Measurements from ENCODE around the gene CDX2. TPM values are rescaled to one million over a fixed set of nuclear protein-coding genes. Genes with fewer than 3 reads are reported as not detected.

The CDX2 gene
- total and polyA plus RNA-seq, 5 experiments from 2014 or later: not detected

DNA sequence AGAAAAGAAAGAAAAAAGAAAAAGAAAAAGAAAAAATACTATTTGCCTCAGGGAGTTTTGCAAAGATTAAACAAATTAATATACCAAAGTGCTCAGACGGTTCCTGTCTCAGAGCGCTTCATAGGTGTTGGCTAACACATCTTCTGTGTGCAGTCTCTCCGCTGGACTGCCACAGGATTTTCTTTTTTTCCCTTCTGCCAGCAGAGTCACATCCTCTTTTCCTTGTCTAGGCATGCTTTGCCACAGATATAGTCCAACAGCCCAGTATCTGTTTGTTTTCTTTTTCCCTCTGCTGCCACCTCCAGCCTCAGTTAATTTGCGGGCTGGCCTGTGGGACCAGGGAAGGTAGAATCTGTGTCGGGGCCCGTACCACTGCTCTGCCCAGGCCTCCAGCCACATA is 22.8 kb upstream of the CDX2 start:
- Mint-ChIP-seq H3K4me1 (no peaks in the 10 kb centered on the region), H3K27me3 (peaks cover 7 to 17% (median 8%) of the 10 kb centered on the region in 5 donors), H3K27ac (no peak overlapping the region), H3K9me3 (no peaks in the 10 kb centered on the region), H3K4me3 (no peak overlapping the region), H3K36me3 (no peaks in the 10 kb centered on the region)
- POLR2A ChIA-PET: no interaction called here
- DNase-seq (no peak), ATAC-seq (no peak)

GRCh38 chr13:27988520-27988919 is 19.4 kb upstream of the CDX2 start, which contains the start of gene URAD:
TSS of gene URAD (minus strand) at chr13:27988693. CDS start at chr13:27988637, 56 bp downstream.
- Mint-ChIP-seq H3K27me3 (peaks cover 11 to 37% (median 13%) of the 10 kb centered on the region in 5 donors), H3K36me3 (no peaks in the 10 kb centered on the region), H3K4me1 (no peaks in the 10 kb centered on the region), H3K9me3 (no peaks in the 10 kb centered on the region), H3K27ac (no peak within 1 kb of the TSS), H3K4me3 (no peak within 1 kb of the TSS)
- POLR2A ChIA-PET: no interaction called here
- DNase-seq (no peak), ATAC-seq (no peak)

DNA sequence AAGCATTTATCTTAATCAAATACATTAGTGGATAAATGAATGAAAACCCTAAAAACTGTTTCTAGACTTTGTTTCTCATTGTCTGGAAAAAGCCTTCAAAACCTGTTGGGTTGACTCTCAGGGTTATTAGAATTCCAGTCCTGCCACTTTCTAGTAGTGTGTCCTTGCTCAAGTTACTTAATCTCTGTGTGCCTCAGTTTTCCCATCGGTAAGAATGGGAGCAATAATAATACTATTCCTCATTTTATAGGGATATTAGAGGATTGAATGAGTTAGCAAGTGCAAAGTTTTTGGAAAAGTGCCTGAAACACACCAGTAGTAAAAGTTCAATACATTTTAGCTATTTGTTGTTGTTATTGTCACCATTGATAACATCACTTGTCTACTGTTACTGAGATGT is 16.5 kb upstream of the CDX2 start:
- Mint-ChIP-seq H3K9me3 (no peaks in the 10 kb centered on the region), H3K27me3 (peaks cover 29 to 66% (median 40%) of the 10 kb centered on the region in 5 donors), H3K36me3 (no peaks in the 10 kb centered on the region), H3K4me1 (peaks cover 1 to 6% (median 3%) of the 10 kb centered on the region in 4 donors), H3K4me3 (no peak overlapping the region), H3K27ac (no peak overlapping the region)
- POLR2A ChIA-PET: no interaction called here
- no peak for DNase-seq
- no peak for ATAC-seq

DNA sequence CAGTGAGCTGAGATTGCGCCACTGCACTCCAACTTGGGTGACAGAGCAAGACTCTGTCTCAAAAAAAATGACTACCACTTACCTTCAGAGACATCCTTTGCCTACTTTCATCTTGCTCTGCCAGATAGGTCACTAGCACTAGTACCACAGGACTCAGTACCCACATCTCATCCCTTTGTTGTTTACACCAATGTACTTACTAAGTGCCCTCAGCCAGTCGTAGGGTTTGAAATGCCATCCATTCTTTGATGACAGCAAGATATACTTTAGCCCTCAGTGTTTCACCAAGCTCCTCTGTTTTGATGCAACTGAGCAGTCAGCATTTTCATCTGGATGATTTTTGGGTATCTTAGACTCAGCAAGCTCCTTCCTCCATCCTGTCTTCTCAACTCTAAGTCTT is 13.2 kb upstream of the CDX2 start:
- ATAC-seq: no peak
- Mint-ChIP-seq H3K4me1 (peaks cover 2 to 27% (median 22%) of the 10 kb centered on the region in 4 donors), H3K9me3 (no peaks in the 10 kb centered on the region), H3K4me3 (no peak overlapping the region), H3K36me3 (no peaks in the 10 kb centered on the region), H3K27me3 (peaks cover 35 to 85% (median 58%) of the 10 kb centered on the region in 5 donors), H3K27ac (no peak overlapping the region)
- no peak for DNase-seq
- POLR2A ChIA-PET: no interaction called here

GRCh38 chr13:27981006-27981708 is 12.0 kb upstream of the CDX2 start:
- H3K4me1 Mint-ChIP-seq: peaks cover 2 to 28% (median 23%) of the 10 kb centered on the region in 4 donors
- H3K27ac Mint-ChIP-seq: no peak overlapping the region
- H3K27me3 Mint-ChIP-seq: peaks cover 33 to 82% (median 61%) of the 10 kb centered on the region in 5 donors
- ATAC-seq: no peak
- no peak for DNase-seq
- H3K9me3 Mint-ChIP-seq: no peaks in the 10 kb centered on the region
- H3K36me3 Mint-ChIP-seq: no peaks in the 10 kb centered on the region
- H3K4me3 Mint-ChIP-seq: peak overlapping the region in 4 of 10 donors; percentile 44 to 65 (median 47)
- POLR2A ChIA-PET: no interaction called here

DNA sequence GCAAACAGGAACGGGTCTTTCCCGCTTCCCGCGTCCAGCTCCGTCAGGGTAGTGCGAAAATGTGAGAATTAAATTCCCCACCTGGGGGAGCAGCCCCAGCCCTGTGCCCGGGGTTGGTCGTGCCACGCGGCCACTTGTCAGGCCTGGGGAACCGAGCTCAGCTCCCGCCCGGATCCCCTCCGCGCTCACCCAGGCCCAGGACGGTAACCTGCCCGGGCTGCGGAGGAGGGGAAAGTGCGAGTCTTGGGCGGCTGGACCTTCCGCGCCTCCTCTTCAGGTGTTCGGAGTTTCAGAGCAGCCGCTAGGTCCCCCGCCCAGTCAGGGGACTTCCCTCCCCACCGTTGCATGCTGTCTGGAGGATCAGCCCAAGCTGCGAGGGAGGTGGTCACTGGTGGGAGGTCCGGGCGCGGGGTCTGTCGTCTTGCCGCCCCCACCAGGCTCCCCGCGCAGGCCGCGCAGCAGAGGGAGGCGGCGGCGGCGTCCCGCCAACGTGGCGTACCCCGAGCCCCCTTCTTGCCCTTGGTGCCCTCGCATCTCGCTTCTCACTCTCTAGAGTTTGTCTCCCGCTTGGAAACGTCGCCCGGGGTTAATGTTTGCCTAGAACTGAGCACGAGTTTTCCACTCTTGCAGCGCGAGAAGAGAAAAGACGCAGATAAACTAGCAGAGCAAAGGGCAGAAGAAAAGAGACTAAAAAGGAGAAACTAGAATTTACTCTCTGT is 11.3 kb upstream of the CDX2 start:
- H3K36me3 Mint-ChIP-seq: no peaks in the 10 kb centered on the region

DNA sequence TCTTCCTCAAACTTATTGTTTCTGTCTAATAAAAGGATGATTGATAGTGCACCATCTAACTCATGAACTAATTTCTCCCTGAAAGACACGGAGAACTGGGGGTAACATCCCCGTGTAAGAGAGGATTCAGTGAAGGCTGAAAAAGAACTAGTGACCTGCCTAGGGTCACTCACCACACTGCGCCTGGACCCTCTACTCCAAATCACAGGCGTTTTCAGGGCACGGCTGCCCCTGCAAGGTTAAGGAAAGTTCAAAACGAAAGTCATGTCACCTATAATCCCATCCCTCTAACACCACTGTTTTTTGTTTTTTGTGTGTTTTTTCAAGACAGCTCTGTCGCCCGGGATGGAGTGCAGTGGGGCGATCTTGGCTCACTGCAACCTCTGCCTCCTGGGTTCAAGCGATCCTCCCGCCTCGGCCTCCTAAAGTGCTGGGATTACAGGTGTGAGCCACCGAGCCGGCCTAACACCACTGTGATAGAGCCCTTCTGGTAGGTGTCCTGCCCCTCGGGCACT is 10.7 kb upstream of the CDX2 start:
- no peak overlapping the region for H3K27ac Mint-ChIP-seq
- POLR2A ChIA-PET: no interaction called here

More for the DNA sequence above, 11.3 kb upstream of the CDX2 start:
- H3K4me1 Mint-ChIP-seq: peaks cover 2 to 31% (median 26%) of the 10 kb centered on the region in 4 donors
- no peaks in the 10 kb centered on the region for H3K9me3 Mint-ChIP-seq
- POLR2A ChIA-PET: no interaction called here
- no peak for DNase-seq
- ATAC-seq: no peak
- H3K27ac Mint-ChIP-seq: peak overlapping the region in 1 of 10 donors; percentile 5
- peaks cover 34 to 89% (median 68%) of the 10 kb centered on the region in 5 donors for H3K27me3 Mint-ChIP-seq
- H3K4me3 Mint-ChIP-seq: peak overlapping the region in 8 of 10 donors; percentile 44 to 65 (median 56)

GRCh38 chr13:27979001-27979643 is 10.0 kb upstream of the CDX2 start:
- POLR2A ChIA-PET: no interaction called here
- DNase-seq: no peak

More for the DNA sequence above, 10.7 kb upstream of the CDX2 start:
- Mint-ChIP-seq H3K36me3 (no peaks in the 10 kb centered on the region), H3K4me1 (peaks cover 2 to 32% (median 28%) of the 10 kb centered on the region in 4 donors), H3K4me3 (peak overlapping the region in 8 of 10 donors; percentile 41 to 64 (median 56)), H3K27me3 (peaks cover 39 to 95% (median 73%) of the 10 kb centered on the region in 5 donors), H3K9me3 (no peaks in the 10 kb centered on the region)
- DNase-seq: no peak
- ATAC-seq: no peak

GRCh38 chr13:27978301-27978968 is 9.3 kb upstream of the CDX2 start:
- Mint-ChIP-seq H3K27me3 (peaks cover 47 to 97% (median 80%) of the 10 kb centered on the region in 5 donors), H3K9me3 (no peaks in the 10 kb centered on the region), H3K4me3 (peak overlapping the region in 4 of 10 donors; percentile 7 to 64 (median 26)), H3K36me3 (no peaks in the 10 kb centered on the region), H3K4me1 (peaks cover 2 to 32% (median 28%) of the 10 kb centered on the region in 4 donors), H3K27ac (peak overlapping the region in 1 of 10 donors; percentile 32)
- DNase-seq (no peak), ATAC-seq (no peak)
- POLR2A ChIA-PET: no interaction called here

More at GRCh38 chr13:27979001-27979643, 10.0 kb upstream of the CDX2 start:
- no peaks in the 10 kb centered on the region for H3K36me3 Mint-ChIP-seq
- peak overlapping the region in 8 of 10 donors; percentile 8 to 64 (median 46) for H3K4me3 Mint-ChIP-seq
- ATAC-seq: no peak
- peaks cover 42 to 97% (median 77%) of the 10 kb centered on the region in 5 donors for H3K27me3 Mint-ChIP-seq
- H3K9me3 Mint-ChIP-seq: no peaks in the 10 kb centered on the region
- H3K4me1 Mint-ChIP-seq: peaks cover 2 to 32% (median 28%) of the 10 kb centered on the region in 4 donors
- no peak overlapping the region for H3K27ac Mint-ChIP-seq

DNA sequence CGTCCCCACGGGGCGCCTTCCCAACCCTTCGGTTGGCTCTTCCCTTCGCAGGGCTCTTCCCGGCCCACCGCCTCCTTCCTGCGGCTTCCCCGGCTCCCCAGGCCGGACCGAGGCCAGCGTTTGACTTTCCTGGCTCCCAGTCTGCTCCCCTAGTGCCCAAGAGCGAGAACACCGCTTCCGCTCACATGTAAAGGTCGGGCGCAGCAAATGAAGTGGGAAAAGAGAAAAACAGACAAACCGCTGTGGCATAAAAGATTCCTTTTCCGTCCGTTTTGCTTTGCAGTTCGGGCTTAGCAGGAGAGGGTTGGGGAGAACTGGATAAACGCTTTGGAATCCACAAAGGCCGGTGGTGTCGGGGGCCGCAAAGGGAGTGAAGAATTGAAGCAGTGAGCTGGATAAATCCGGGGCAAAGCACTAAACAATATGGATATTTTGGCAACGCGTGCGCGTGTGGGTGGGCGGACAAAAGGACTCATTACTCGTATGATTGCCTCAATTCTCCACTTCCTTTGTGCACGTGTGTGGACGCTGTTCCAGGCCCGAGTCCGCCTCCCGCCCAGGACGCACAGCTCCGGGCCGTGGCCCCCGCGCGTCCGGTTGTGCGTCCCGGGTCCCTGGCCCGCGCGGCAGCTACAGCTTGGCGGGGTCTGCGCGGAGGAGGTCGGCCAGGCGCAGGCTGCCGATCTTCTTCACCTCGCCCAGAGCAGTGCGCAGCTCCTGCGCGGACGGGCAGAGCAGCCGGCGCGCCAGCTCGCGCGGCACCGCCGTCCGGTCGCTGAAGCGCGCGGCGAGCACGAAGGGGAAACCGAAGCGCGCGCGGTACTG is 8.6 kb upstream of the CDX2 start:
- peaks cover 2 to 32% (median 28%) of the 10 kb centered on the region in 4 donors for H3K4me1 Mint-ChIP-seq

DNA sequence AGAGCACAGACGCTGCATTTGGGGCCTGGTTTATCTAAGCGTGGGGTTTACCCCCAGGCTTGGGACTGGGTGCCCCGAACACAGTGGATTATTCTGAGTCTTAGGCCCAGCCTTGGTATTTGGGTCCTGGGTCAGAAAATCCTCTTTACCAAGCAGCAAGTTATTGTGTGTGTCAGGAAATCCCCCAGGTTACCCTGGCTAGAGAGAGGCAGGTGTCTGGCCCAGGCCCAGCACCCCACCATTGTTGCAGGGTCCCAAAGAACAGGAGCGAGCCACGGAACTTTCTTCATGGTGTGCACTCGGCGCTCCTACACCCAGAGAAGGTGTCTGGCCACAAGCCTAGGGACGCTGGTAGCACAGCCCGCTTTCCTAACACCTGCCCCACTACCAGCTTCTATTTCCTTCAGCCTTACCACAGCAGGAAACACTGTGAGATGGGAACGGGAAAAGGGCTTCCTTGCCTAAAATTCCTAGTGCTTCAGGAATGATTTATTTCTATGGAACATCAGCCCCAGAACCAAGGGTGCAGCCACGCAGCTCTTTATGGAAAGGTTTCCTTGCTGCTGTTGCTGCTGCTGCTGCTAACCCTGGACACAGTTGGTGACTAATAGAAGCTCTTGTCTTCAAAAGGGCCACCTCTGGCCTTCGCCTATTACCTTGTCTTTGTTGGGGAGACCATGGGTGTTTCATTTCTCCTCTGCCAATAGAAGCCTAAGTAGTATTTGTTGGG is 7.4 kb upstream of the CDX2 start:
- POLR2A ChIA-PET: no interaction called here
- peak overlapping the region in 1 of 10 donors; percentile 15 for H3K4me3 Mint-ChIP-seq
- peaks cover 39 to 86% (median 72%) of the 10 kb centered on the region in 5 donors for H3K27me3 Mint-ChIP-seq
- no peaks in the 10 kb centered on the region for H3K36me3 Mint-ChIP-seq
- no peak for DNase-seq
- no peak for ATAC-seq
- H3K9me3 Mint-ChIP-seq: no peaks in the 10 kb centered on the region
- H3K27ac Mint-ChIP-seq: no peak overlapping the region
- peaks cover 2 to 32% (median 28%) of the 10 kb centered on the region in 4 donors for H3K4me1 Mint-ChIP-seq

More for the DNA sequence above, 8.6 kb upstream of the CDX2 start:
- DNase-seq (no peak), ATAC-seq (no peak)
- no peaks in the 10 kb centered on the region for H3K36me3 Mint-ChIP-seq
- H3K27me3 Mint-ChIP-seq: peaks cover 48 to 95% (median 83%) of the 10 kb centered on the region in 5 donors
- POLR2A ChIA-PET: no interaction called here
- no peaks in the 10 kb centered on the region for H3K9me3 Mint-ChIP-seq
- H3K4me3 Mint-ChIP-seq: peak overlapping the region in 2 of 10 donors; percentile 11 to 42
- no peak overlapping the region for H3K27ac Mint-ChIP-seq
